Measurements from ENCODE around the gene TSPAN13. TPM values are rescaled to one million over a fixed set of nuclear protein-coding genes. Genes with fewer than 3 reads are reported as not detected.
A peak's percentile ranks its signal among the peaks of the same experiment; 100 is the strongest.

The TSPAN13 gene
- total RNA-seq, 2 donors from 2014 or later: 24.7 to 50.8 TPM

- Histone ChIP-seq H3K4me3 (no peak overlapping the region), H3K4me1 (peaks cover 12% of the 10 kb centered on the region), H3K27me3 (no peaks in the 10 kb centered on the region), H3K36me3 (replicated peaks in 1 of 2; ENCODE audit: insufficient read depth in 1 of 2, low read depth in 2 of 2) (no peaks in the 10 kb centered on the region), H3K9me3 (no peaks in the 10 kb centered on the region), H3K27ac (no peak overlapping the region)
- intact Hi-C loops (cut with DNase I): loop anchor here (10.0 kb wide), 1 partner anchor 105 kb away; no protein-coding TSS in a partner anchor
- DNase-seq (no peak), ATAC-seq (no peak)
- TF ChIP-seq CTCF (IDR thresholded peaks at IDR 0.05) (no peak), POLR2A (IDR thresholded peaks at IDR 0.05) (no peak)
- 25 to 29% methylated on average over 2 of the region's 2 CpGs for WGBS, 2 donors
Observed at GRCh38 chr7:16810112-16810511, 56.6 kb downstream of the TSPAN13 start.

DNA sequence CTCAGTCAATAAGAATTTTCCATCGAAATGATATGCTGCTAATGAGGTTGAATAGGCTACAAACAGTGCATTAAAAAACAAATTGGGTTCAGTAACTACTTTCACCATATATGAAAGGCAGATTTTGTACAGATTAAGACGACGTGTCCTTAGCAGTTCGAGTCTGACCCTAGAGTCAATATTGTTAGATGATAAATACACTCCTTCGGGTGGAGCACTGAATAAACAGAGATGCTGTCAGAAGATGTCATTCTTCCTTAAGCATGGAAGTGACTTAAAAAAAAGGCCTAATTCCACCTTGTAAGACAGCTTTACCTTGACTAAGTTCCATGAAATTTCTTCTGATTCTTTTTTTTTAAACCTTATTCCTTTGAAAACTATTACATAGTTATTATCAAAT lies 57.0 kb downstream of the TSPAN13 start:
- TF ChIP-seq POLR2A (IDR thresholded peaks at IDR 0.05) (no peak), CTCF (IDR thresholded peaks at IDR 0.05) (no peak)
- Histone ChIP-seq H3K36me3 (replicated peaks in 1 of 2; ENCODE audit: insufficient read depth in 1 of 2, low read depth in 2 of 2) (no peaks in the 10 kb centered on the region), H3K27me3 (no peaks in the 10 kb centered on the region), H3K9me3 (no peaks in the 10 kb centered on the region), H3K27ac (no peak overlapping the region), H3K4me3 (no peak overlapping the region), H3K4me1 (peaks cover 12% of the 10 kb centered on the region)
- 36 to 37% methylated on average over 5 of the region's 5 CpGs for WGBS, 2 donors
- ATAC-seq: no peak
- intact Hi-C loops (cut with DNase I): loop anchor here (10.0 kb wide), 1 partner anchor 104 kb away; no protein-coding TSS in a partner anchor
- no peak for DNase-seq

DNA sequence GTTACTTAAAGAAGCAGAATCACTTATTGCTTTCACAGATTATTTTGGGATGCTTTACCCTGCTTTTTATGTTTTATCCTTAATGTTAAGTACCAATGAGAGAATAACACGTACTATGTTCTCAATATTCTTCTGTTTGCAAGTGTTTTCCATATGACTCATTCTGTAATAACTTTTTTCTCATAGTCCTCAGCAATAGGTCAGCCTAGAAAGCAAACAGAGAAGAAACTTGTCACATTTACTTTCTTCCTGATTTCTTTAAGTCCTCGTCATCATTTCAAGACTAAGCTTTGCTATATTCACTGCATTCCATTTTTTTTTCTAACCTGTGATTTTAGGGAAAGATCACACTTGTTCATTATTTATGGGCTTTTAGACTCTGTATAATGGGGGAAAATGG lies 58.0 kb downstream of the TSPAN13 start:
- no peaks in the 10 kb centered on the region for H3K9me3 ChIP-seq
- intact Hi-C loops (cut with DNase I): loop anchor here (10.0 kb wide), 1 partner anchor 103 kb away; no protein-coding TSS in a partner anchor
- no peak overlapping the region for H3K27ac ChIP-seq
- H3K27me3 ChIP-seq: no peaks in the 10 kb centered on the region
- TF ChIP-seq POLR2A (IDR thresholded peaks at IDR 0.05) (no peak), CTCF (IDR thresholded peaks at IDR 0.05) (no peak)
- ATAC-seq: no peak
- WGBS, 2 donors: 67 to 82% methylated on average over 2 of the region's 2 CpGs
- no peaks in the 10 kb centered on the region for H3K36me3 ChIP-seq (replicated peaks in 1 of 2; ENCODE audit: insufficient read depth in 1 of 2, low read depth in 2 of 2)
- H3K4me1 ChIP-seq: peaks cover 12% of the 10 kb centered on the region
- no peak overlapping the region for H3K4me3 ChIP-seq
- no peak for DNase-seq

DNA sequence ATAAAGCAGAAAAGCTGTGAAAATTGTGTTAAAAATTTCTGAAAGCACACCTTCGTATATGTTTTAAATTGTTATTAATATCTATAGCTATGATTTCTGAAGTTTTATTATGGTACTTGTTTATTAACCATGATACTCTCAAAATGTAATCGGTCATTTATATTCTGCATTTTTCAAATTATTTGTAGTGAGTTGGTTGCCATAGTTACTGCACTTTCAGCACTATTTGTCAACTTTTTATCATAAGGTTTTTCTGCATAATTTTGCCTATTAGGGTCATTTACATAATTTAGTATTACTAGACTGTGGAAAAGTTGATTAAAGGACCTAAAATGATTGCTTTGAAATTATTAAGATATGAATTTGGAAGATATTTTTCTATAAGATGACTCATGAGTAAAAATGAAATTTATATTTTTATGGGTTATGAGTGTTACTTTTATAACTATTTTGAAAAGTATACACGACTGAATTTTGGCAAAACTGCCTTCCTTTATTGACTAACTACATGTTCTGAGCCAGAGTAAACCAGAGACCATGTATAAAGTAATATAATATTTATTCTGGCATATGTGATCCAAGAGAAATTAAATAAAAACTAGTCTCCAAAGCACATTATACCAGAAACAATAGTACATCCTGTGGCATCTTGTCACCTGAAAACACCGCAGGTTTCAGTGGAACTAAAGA lies 59.1 kb downstream of the TSPAN13 start:
- Histone ChIP-seq H3K4me1 (peaks cover 12% of the 10 kb centered on the region), H3K4me3 (no peak overlapping the region), H3K27ac (peak overlapping the region; percentile 18 to 67 (median 36))

More for the DNA sequence above, 59.1 kb downstream of the TSPAN13 start:
- no peaks in the 10 kb centered on the region for H3K36me3 ChIP-seq (replicated peaks in 1 of 2; ENCODE audit: insufficient read depth in 1 of 2, low read depth in 2 of 2)
- intact Hi-C loops (cut with DNase I): loop anchor here (10.0 kb wide), 1 partner anchor 102 kb away; no protein-coding TSS in a partner anchor
- H3K9me3 ChIP-seq: no peaks in the 10 kb centered on the region
- TF ChIP-seq POLR2A (IDR thresholded peaks at IDR 0.05) (no peak), CTCF (IDR thresholded peaks at IDR 0.05) (no peak)
- ATAC-seq (no peak), DNase-seq (no peak)
- no peaks in the 10 kb centered on the region for H3K27me3 ChIP-seq
- 63% methylated on average over 4 of the region's 4 CpGs for WGBS, 2 donors
